GM10248 (cell line): ENCODE data around the gene NIPA2.

Experiments used
- CTCF ChIA-PET: fragments of 300-600 bp; sonication (Branson Sonifier 250); formaldehyde crosslinking; extraction: SDS; loops from one replicate; lab custom pipeline; 2021; ENCODE audit warnings: antibody characterized with exemption; lab: Yijun Ruan, JAX
- POLR2A ChIA-PET: fragments of 350-650 bp; sonication (Branson Sonifier 250); formaldehyde crosslinking; extraction: SDS; loops from one replicate; lab custom pipeline; 2020; ENCODE audit warnings: antibody characterized with exemption; lab: Yijun Ruan, JAX
- DNase-seq: peaks from one replicate; pipeline ENCODE4 v3.0.0; 2012; ENCODE audit errors: extremely low spot score
- CTCF ChIP-seq: IDR thresholded peaks from 2 replicates; pipeline ENCODE4 v1.5.1; 2012; ENCODE audit warnings: mild to moderate bottlenecking, low read depth; ENCODE audit errors: extremely low read depth, missing control alignments, control extremely low read depth

The NIPA2 gene

GRCh38 chr15:22902578-22902977 lies 64.1 kb downstream of the NIPA2 start:
- ChIA-PET POLR2A (no interaction called here), CTCF (interaction anchor here (1.3 kb wide), 1 partner anchor 10 kb away, joined by 3 read pairs; no protein-coding TSS in a partner anchor)

GRCh38 chr15:22902981-22903380 lies 64.5 kb downstream of the NIPA2 start:
- CTCF ChIA-PET, result interaction anchor here (1.3 kb wide), 1 partner anchor 10 kb away, joined by 3 read pairs; no protein-coding TSS in a partner anchor

More at GRCh38 chr15:22902578-22902977, 64.1 kb downstream of the NIPA2 start:
- peak; percentile 25 for TF ChIP-seq CTCF
- DNase-seq, result no peak

GRCh38 chr15:22903427-22903826 lies 65.0 kb downstream of the NIPA2 start:
- no peak for DNase-seq
- ChIA-PET POLR2A (no interaction called here), CTCF (interaction anchor here (1.3 kb wide), 1 partner anchor 10 kb away, joined by 3 read pairs; no protein-coding TSS in a partner anchor)
- TF ChIP-seq CTCF, result no peak

More at GRCh38 chr15:22902981-22903380, 64.5 kb downstream of the NIPA2 start:
- TF ChIP-seq CTCF, result no peak
- no peak for DNase-seq
- POLR2A ChIA-PET, result no interaction called here

- ChIA-PET POLR2A (no interaction called here), CTCF (no interaction called here)
- DNase-seq, result no peak
- TF ChIP-seq CTCF, result no peak
These were observed 65.6 kb downstream of the NIPA2 start for GRCh38 chr15:22903961-22904534.

- no peak for DNase-seq
- ChIA-PET CTCF (no interaction called here), POLR2A (no interaction called here)
- TF ChIP-seq CTCF, result no peak
These were observed 66.3 kb downstream of the NIPA2 start for GRCh38 chr15:22904736-22905135.

GRCh38 chr15:22907161-22907950 lies 68.9 kb downstream of the NIPA2 start:
- DNase-seq, result no peak
- CTCF ChIA-PET, result interaction anchor here (1.0 to 1.1 kb wide), 2 partner anchors 9 to 12 kb away, joined by 3 read pairs; no protein-coding TSS in a partner anchor
- no peak for TF ChIP-seq CTCF
- POLR2A ChIA-PET, result no interaction called here
